ENCODE measurements around the gene EGFL8. TPM values are rescaled to one million over a fixed set of nuclear protein-coding genes. Genes with fewer than 3 reads are reported as not detected.

EGFL8 gene
- total RNA-seq, 1 experiment from 2014 or later, result 4.3 TPM

- DNase-seq, result no peak
- no peak overlapping the region for H3K4me3 ChIP-seq (ENCODE audit: insufficient read depth, low read depth, low read length)
- H3K27me3 ChIP-seq (ENCODE audit: control insufficient read depth, insufficient read depth, low read length), result no peaks in the 10 kb centered on the region
- H3K36me3 ChIP-seq (replicated peaks; ENCODE audit: control insufficient read depth, insufficient read depth, low read length), result peaks cover 20% of the 10 kb centered on the region
Measured at GRCh38 chr6:32168807-32169591, 4.6 kb downstream of the EGFL8 start.

GRCh38 chr6:32170294-32170693 is 5.9 kb downstream of the EGFL8 start:
- Histone ChIP-seq H3K4me3 (ENCODE audit: insufficient read depth, low read depth, low read length) (no peak overlapping the region), H3K27me3 (ENCODE audit: control insufficient read depth, insufficient read depth, low read length) (no peaks in the 10 kb centered on the region), H3K36me3 (replicated peaks; ENCODE audit: control insufficient read depth, insufficient read depth, low read length) (peaks cover 20% of the 10 kb centered on the region)
- no peak for DNase-seq

- Histone ChIP-seq H3K36me3 (replicated peaks; ENCODE audit: control insufficient read depth, insufficient read depth, low read length) (peaks cover 20% of the 10 kb centered on the region), H3K27me3 (ENCODE audit: control insufficient read depth, insufficient read depth, low read length) (no peaks in the 10 kb centered on the region), H3K4me3 (ENCODE audit: insufficient read depth, low read depth, low read length) (no peak overlapping the region)
- DNase-seq, result no peak
Measured at GRCh38 chr6:32171234-32171633, 6.8 kb downstream of the EGFL8 start.

- H3K4me3 ChIP-seq (ENCODE audit: insufficient read depth, low read depth, low read length), result no peak overlapping the region
- DNase-seq, result peak; percentile 33
Measured at GRCh38 chr6:32173051-32173727, 8.8 kb downstream of the EGFL8 start.

GRCh38 chr6:32174416-32174815 is 10.0 kb downstream of the EGFL8 start:
- no peak for DNase-seq
- no peak overlapping the region for H3K4me3 ChIP-seq (ENCODE audit: insufficient read depth, low read depth, low read length)
- no peaks in the 10 kb centered on the region for H3K27me3 ChIP-seq (ENCODE audit: control insufficient read depth, insufficient read depth, low read length)
- peaks cover 16% of the 10 kb centered on the region for H3K36me3 ChIP-seq (replicated peaks; ENCODE audit: control insufficient read depth, insufficient read depth, low read length)

More at GRCh38 chr6:32173051-32173727, 8.8 kb downstream of the EGFL8 start:
- H3K36me3 ChIP-seq (replicated peaks; ENCODE audit: control insufficient read depth, insufficient read depth, low read length), result peaks cover 20% of the 10 kb centered on the region
- H3K27me3 ChIP-seq (ENCODE audit: control insufficient read depth, insufficient read depth, low read length), result no peaks in the 10 kb centered on the region

GRCh38 chr6:32175322-32175710 is 10.9 kb downstream of the EGFL8 start:
- Histone ChIP-seq H3K27me3 (ENCODE audit: control insufficient read depth, insufficient read depth, low read length) (no peaks in the 10 kb centered on the region), H3K4me3 (ENCODE audit: insufficient read depth, low read depth, low read length) (peak overlapping the region; percentile 79), H3K36me3 (replicated peaks; ENCODE audit: control insufficient read depth, insufficient read depth, low read length) (peaks cover 9% of the 10 kb centered on the region)
- DNase-seq, result no peak

GRCh38 chr6:32175711-32176475 is 11.5 kb downstream of the EGFL8 start, which contains the start of gene AGPAT1:
AGPAT1 (minus strand) TSS chr6:32176084; CDS start chr6:32171496, 4,588 bp downstream.
- H3K4me3 ChIP-seq (ENCODE audit: insufficient read depth, low read depth, low read length), result peak within 1 kb of the TSS; percentile 79
- no peaks in the 10 kb centered on the region for H3K27me3 ChIP-seq (ENCODE audit: control insufficient read depth, insufficient read depth, low read length)
- DNase-seq, result peak; percentile 99
- H3K36me3 ChIP-seq (replicated peaks; ENCODE audit: control insufficient read depth, insufficient read depth, low read length), result peaks cover 8% of the 10 kb centered on the region

GRCh38 chr6:32176476-32177182 is 12.2 kb downstream of the EGFL8 start:
- H3K4me3 ChIP-seq (ENCODE audit: insufficient read depth, low read depth, low read length), result peak overlapping the region; percentile 79
- H3K36me3 ChIP-seq (replicated peaks; ENCODE audit: control insufficient read depth, insufficient read depth, low read length), result peaks cover 8% of the 10 kb centered on the region
- H3K27me3 ChIP-seq (ENCODE audit: control insufficient read depth, insufficient read depth, low read length), result no peaks in the 10 kb centered on the region
- peak; percentile 37 for DNase-seq

- H3K36me3 ChIP-seq (replicated peaks; ENCODE audit: control insufficient read depth, insufficient read depth, low read length), result peaks cover 8% of the 10 kb centered on the region
- peak overlapping the region; percentile 79 for H3K4me3 ChIP-seq (ENCODE audit: insufficient read depth, low read depth, low read length)
- peak; percentile 62 for DNase-seq
- no peaks in the 10 kb centered on the region for H3K27me3 ChIP-seq (ENCODE audit: control insufficient read depth, insufficient read depth, low read length)
Measured at GRCh38 chr6:32177183-32177787, 12.9 kb downstream of the EGFL8 start.

GRCh38 chr6:32177788-32178546 is 13.6 kb downstream of the EGFL8 start, which contains the start of gene RNF5:
RNF5 (plus strand) TSS chr6:32178405; CDS start chr6:32178512, 107 bp downstream.
- Histone ChIP-seq H3K36me3 (replicated peaks; ENCODE audit: control insufficient read depth, insufficient read depth, low read length) (peaks cover 9% of the 10 kb centered on the region), H3K27me3 (ENCODE audit: control insufficient read depth, insufficient read depth, low read length) (no peaks in the 10 kb centered on the region), H3K4me3 (ENCODE audit: insufficient read depth, low read depth, low read length) (peak within 1 kb of the TSS; percentile 79)
- DNase-seq, result peak; percentile 98

- H3K36me3 ChIP-seq (replicated peaks; ENCODE audit: control insufficient read depth, insufficient read depth, low read length), result peaks cover 10% of the 10 kb centered on the region
- no peaks in the 10 kb centered on the region for H3K27me3 ChIP-seq (ENCODE audit: control insufficient read depth, insufficient read depth, low read length)
- peak; percentile 63 for DNase-seq
- peak overlapping the region; percentile 79 for H3K4me3 ChIP-seq (ENCODE audit: insufficient read depth, low read depth, low read length)
Measured at GRCh38 chr6:32178547-32179440, 14.4 kb downstream of the EGFL8 start.

GRCh38 chr6:32179766-32180405 is 15.5 kb downstream of the EGFL8 start:
- peaks cover 10% of the 10 kb centered on the region for H3K36me3 ChIP-seq (replicated peaks; ENCODE audit: control insufficient read depth, insufficient read depth, low read length)
- no peaks in the 10 kb centered on the region for H3K27me3 ChIP-seq (ENCODE audit: control insufficient read depth, insufficient read depth, low read length)
- no peak for DNase-seq
- H3K4me3 ChIP-seq (ENCODE audit: insufficient read depth, low read depth, low read length), result no peak overlapping the region

Data from H7 (cell line).